ENCODE measurements around the gene PPP4R1. TPM values are rescaled to one million over a fixed set of nuclear protein-coding genes. Genes with fewer than 3 reads are reported as not detected.
"Not testable (repeated sequence)": the region's sequence is repeated elsewhere in the genome, so short reads cannot be mapped to it uniquely, and the experiment has no call there.

PPP4R1 gene
- total and polyA plus RNA-seq, 2 of the 4 experiments (the other 2 are of a cell fraction) = 80.6 to 123 TPM

GRCh38 chr18:9642799-9643462, 28.6 kb upstream of the PPP4R1 start:
- H3K4ac ChIP-seq (ENCODE audit: low read depth, low read length) = peak overlapping the region; percentile 97
- peaks cover 14% of the 10 kb centered on the region for H3K4me1 ChIP-seq (ENCODE audit: control insufficient read depth, insufficient read depth, low read length)
- no peak overlapping the region for H2AK9ac ChIP-seq (replicated peaks; ENCODE audit: low read depth, low read length, poor library complexity)
- peak overlapping the region; percentile 97 for H2BK20ac ChIP-seq (ENCODE audit: low read depth, low read length)
- H2BK120ac ChIP-seq (ENCODE audit: low read depth, low read length) = peak overlapping the region; percentile 97
- POLR2A ChIA-PET (ENCODE audit: unreplicated experiment) = no interaction called here
- no peaks in the 10 kb centered on the region for H4K20me1 ChIP-seq (ENCODE audit: insufficient read depth, low read length)
- intact Hi-C loops (cut with micrococcal nuclease) = no loop called here
- no peaks in the 10 kb centered on the region for H3K27me3 ChIP-seq (ENCODE audit: control insufficient read depth, insufficient read depth, low read length)
- peak overlapping the region; percentile 97 for H3K27ac ChIP-seq (ENCODE audit: insufficient read depth, low read length)
- TF ChIP-seq POLR2A (IDR thresholded peaks at IDR 0.05; ENCODE audit: low read depth, low read length) (no peak), CEBPB (IDR thresholded peaks at IDR 0.05; ENCODE audit: low read depth, low read length) (no peak), RFX5 (IDR thresholded peaks at IDR 0.05; ENCODE audit: low read depth, low read length) (no peak), MXI1 (IDR thresholded peaks at IDR 0.05; ENCODE audit: borderline replicate concordance, low read depth, low read length) (no peak), FOS (IDR thresholded peaks at IDR 0.05; ENCODE audit: low read depth, low read length) (no peak), ELK1 (IDR thresholded peaks at IDR 0.05; ENCODE audit: borderline replicate concordance, low read depth, low read length) (no peak)
- peak overlapping the region; percentile 77 for H3K56ac ChIP-seq (ENCODE audit: extremely low read depth, insufficient read depth, low read length)
- peak overlapping the region; percentile 47 to 74 for H4K8ac ChIP-seq (ENCODE audit: low read depth in 2 of 2, low read length in 2 of 2)
- peak overlapping the region; percentile 94 for H4K5ac ChIP-seq (ENCODE audit: low read depth, low read length)
- H3K9me3 ChIP-seq (ENCODE audit: control insufficient read depth, insufficient read depth, low read length) = no peaks in the 10 kb centered on the region
- no peak overlapping the region for H2AFZ ChIP-seq (replicated peaks; ENCODE audit: low read length, poor library complexity)
- peak overlapping the region; percentile 100 for H2BK15ac ChIP-seq (ENCODE audit: low read depth, low read length)
- H3K79me1 ChIP-seq (ENCODE audit: low read depth in 1 of 2, low read length in 2 of 2) = peaks cover 0 to 7% of the 10 kb centered on the region in 2 experiments; a peak in 2 of 4 replicates
- H3K9ac ChIP-seq (ENCODE audit: low read depth, low read length) = no peak overlapping the region
- peak overlapping the region; percentile 55 for H3K4me2 ChIP-seq (ENCODE audit: low read depth, low read length)
- peak overlapping the region; percentile 93 for H2BK5ac ChIP-seq (ENCODE audit: low read depth, low read length, poor library complexity, severe bottlenecking)
- no TSS peak for BruUV-seq (replicated peaks)
- peak overlapping the region; percentile 99 for H3K18ac ChIP-seq (ENCODE audit: low read depth, low read length)
- ATAC-seq (ENCODE audit: low read depth) (peak; percentile 48), DNase-seq (no peak)
- no peak overlapping the region for H3K4me3 ChIP-seq (ENCODE audit: insufficient read depth, low read depth, low read length)
- peak overlapping the region; percentile 77 for H3K14ac ChIP-seq (replicated peaks; ENCODE audit: low read depth, low read length)
- CTCF ChIA-PET = no interaction called here
- in situ Hi-C loops (cut with MboI; ENCODE audit: low sequenced_read_pairs) = no loop called here
- peak overlapping the region; percentile 92 for H4K91ac ChIP-seq (ENCODE audit: insufficient read depth, low read depth, low read length)
- peaks cover 7% of the 10 kb centered on the region for H3K9me1 ChIP-seq (ENCODE audit: insufficient read depth, low read length)
- dilution Hi-C loops (cut with HindIII; ENCODE audit: low sequenced_read_pairs, unreplicated experiment) = no loop called here
- H3K36me3 ChIP-seq (ENCODE audit: control insufficient read depth, insufficient read depth, low read length) = no peaks in the 10 kb centered on the region
- H3K23ac ChIP-seq (ENCODE audit: low read depth, low read length) = peak overlapping the region; percentile 81
- H2AK5ac ChIP-seq (ENCODE audit: low read depth, low read length) = peak overlapping the region; percentile 79
- no CpG with 5 or more reads among the region's 9 CpGs for WGBS, 2 experiments (ENCODE audit: extremely low coverage in 2 of 2, insufficient read length in 1 of 2)

DNA sequence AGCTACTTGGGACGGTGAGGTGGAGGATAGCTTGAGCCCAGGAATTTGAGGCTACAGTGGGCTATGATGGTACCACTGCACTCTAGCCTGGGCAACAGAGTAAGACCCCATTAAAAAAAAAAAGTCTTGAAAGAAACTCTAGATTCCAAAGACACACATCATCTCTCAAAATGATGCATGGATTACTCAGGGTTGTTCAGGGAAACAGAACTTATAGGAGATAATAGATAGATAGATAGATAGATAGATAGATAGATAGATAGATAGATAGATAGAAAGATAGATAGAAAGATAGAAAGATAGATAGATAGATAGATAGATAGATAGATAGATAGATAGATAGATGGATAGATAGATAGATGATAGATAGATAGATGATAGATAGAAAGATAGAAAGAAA, 26.7 kb upstream of the PPP4R1 start:
- CTCF ChIA-PET = not testable (repeated sequence)

More for the DNA sequence above, 26.7 kb upstream of the PPP4R1 start:
- H2BK5ac ChIP-seq (ENCODE audit: low read depth, low read length, poor library complexity, severe bottlenecking); H2BK15ac ChIP-seq (ENCODE audit: low read depth, low read length); POLR2A ChIA-PET (ENCODE audit: unreplicated experiment); dilution Hi-C loops (cut with HindIII; ENCODE audit: low sequenced_read_pairs, unreplicated experiment); ATAC-seq (ENCODE audit: low read depth); DNase-seq; intact Hi-C loops (cut with micrococcal nuclease); H3K27me3 ChIP-seq (ENCODE audit: control insufficient read depth, insufficient read depth, low read length); H3K9me1 ChIP-seq (ENCODE audit: insufficient read depth, low read length); H3K27ac ChIP-seq (ENCODE audit: insufficient read depth, low read length); H3K79me1 ChIP-seq (ENCODE audit: low read depth in 1 of 2, low read length in 2 of 2); H3K9me3 ChIP-seq (ENCODE audit: control insufficient read depth, insufficient read depth, low read length); H3K36me3 ChIP-seq (ENCODE audit: control insufficient read depth, insufficient read depth, low read length); H3K56ac ChIP-seq (ENCODE audit: extremely low read depth, insufficient read depth, low read length); H4K5ac ChIP-seq (ENCODE audit: low read depth, low read length); H3K18ac ChIP-seq (ENCODE audit: low read depth, low read length); H3K9ac ChIP-seq (ENCODE audit: low read depth, low read length); H3K4me3 ChIP-seq (ENCODE audit: insufficient read depth, low read depth, low read length); in situ Hi-C loops (cut with MboI; ENCODE audit: low sequenced_read_pairs); H3K4me1 ChIP-seq (ENCODE audit: control insufficient read depth, insufficient read depth, low read length); H2AK9ac ChIP-seq (replicated peaks; ENCODE audit: low read depth, low read length, poor library complexity); H4K91ac ChIP-seq (ENCODE audit: insufficient read depth, low read depth, low read length); H3K4me2 ChIP-seq (ENCODE audit: low read depth, low read length); H4K20me1 ChIP-seq (ENCODE audit: insufficient read depth, low read length); H3K14ac ChIP-seq (replicated peaks; ENCODE audit: low read depth, low read length); H3K4ac ChIP-seq (ENCODE audit: low read depth, low read length); H2AFZ ChIP-seq (replicated peaks; ENCODE audit: low read length, poor library complexity); BruUV-seq (replicated peaks): not testable (repeated sequence)
- Histone ChIP-seq H2BK20ac (ENCODE audit: low read depth, low read length) (peak overlapping the region; percentile 27; the same call in 1 of the 2 replicates), H3K23ac (ENCODE audit: low read depth, low read length) (0 out of 2 replicates have a peak overlapping the region, but pooled peaks have one; percentile 3), H2BK120ac (ENCODE audit: low read depth, low read length) (peak overlapping the region; percentile 5; the same call in 1 of the 2 replicates), H2AK5ac (ENCODE audit: low read depth, low read length) (peak overlapping the region; percentile 60; the same call in 1 of the 2 replicates), H4K8ac (ENCODE audit: low read depth in 2 of 2, low read length in 2 of 2) (0 out of 4 replicates have a peak overlapping the region, but pooled peaks of 1 of the 2 experiments have one; percentile 19)
- no CpG with 5 or more reads among the region's 1 CpG for WGBS, 2 experiments (ENCODE audit: extremely low coverage in 2 of 2, insufficient read length in 1 of 2)
